Brain pericyte (primary cell): Measurements from ENCODE around the gene CXCL1.

Source experiments
- DNase-seq: peaks from one replicate; pipeline ENCODE4 v3.0.0-alpha.2; 2012; ENCODE audit warnings: low read depth, low spot score

Gene CXCL1

DNA sequence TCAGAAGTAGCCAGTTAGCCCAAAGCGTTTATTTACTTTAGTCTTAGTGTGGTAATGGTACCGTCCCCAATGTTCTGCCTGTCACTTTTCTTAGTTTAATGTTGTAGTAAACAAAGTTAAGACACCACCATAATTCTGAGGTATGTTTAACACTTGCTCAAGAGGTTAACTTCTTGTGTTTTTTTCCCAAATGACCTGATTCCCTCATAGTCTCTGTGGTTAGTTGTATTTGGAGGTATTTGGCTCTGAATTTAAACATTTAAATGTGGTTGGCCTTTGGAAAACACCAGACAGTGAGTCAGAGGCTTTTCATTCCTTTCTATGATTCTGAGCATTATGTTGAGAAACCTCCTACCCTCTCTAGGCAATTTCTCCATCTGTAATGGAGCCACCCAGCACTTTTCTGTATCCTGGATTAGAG is 47.9 kb downstream of the CXCL1 start:
- DNase-seq, result peak; percentile 72

DNA sequence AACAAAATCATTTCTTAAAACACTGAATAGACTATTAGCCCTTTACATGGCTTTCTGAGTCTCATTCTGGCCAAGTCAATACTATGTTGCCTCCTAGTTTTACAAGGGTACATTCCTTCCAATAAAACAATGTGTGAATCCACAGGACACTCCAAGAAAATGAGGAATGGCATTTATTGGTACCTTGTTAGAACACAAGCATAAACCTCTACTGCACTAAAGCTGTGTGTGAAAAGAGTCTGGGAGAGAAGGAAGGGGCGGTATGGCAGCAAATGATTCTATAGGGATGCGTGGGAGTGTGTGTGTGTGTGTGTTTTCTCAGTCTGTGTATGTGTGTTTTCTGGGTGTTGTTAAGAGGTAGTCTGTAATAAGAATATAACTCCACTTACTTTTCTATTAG is 48.9 kb downstream of the CXCL1 start:
- DNase-seq, result no peak

DNA sequence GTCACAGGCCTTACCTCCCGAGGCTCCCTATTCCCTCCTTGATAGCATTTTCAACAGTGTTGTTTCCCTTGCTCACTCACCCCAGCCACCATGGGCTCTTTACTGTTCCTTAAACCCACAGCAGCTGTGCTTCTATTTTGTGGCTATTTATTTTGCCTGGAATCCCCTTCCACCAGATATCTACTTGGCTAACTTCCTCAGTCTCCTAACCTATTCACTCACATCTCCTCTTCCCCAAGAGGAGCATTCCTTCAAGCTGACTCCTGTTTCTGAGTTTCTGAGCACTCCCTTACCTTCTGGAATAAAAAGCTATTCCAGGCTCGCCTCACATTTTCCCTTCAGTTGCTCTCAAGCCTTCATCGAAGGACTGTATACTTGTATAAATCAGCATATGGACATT is 50.5 kb downstream of the CXCL1 start:
- no peak for DNase-seq
